Fibroblast of skin of back (primary cell): ENCODE results near the gene SOX5.
"Not testable (repeated sequence)": the region's sequence is repeated elsewhere in the genome, so short reads cannot be mapped to it uniquely, and the experiment has no call there.

Source experiments
- DNase-seq: peaks from one replicate; pipeline ENCODE4 v3.0.0-alpha.2; 2013

Gene SOX5

GRCh38 chr12:23906329-23906728 lies 43.1 kb downstream of the SOX5 start:
- peak; percentile 11 for DNase-seq

DNA sequence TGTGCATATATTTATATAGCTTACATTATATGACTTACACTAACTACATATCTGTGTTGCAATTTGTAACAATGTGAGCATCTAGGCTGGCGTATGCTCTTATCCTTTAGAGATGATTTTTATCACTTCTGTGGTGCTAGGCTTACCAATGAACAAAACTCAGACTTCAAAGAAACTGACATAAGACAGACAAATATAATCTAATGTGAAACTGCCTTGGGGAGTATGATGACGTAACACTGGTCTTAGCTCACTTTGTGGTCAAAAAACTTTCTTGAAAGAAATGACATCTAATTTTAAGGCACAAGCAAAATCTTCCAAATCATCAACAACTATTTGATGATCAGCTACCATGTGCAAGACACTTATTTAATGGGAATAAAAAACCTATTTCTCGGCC lies 50.0 kb downstream of the SOX5 start:
- DNase-seq = no peak

DNA sequence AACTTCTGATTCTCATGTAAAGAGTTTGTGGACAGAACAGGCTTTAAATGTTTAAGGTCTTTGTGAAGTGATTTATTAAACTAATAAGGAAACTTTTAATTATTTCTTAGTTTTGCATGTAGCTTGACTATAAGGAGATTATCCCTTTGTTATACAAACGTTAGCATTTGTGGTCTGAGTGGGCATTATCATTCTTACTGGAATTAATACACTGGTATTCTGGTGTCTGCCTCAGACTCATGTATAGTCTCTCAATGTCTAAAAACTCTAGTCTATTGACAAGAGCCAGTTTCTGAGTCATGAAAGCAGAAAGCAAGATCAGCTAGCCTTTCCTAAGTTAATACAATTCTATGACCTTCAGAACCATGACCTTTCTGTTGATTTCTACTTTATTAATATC lies 51.3 kb downstream of the SOX5 start:
- DNase-seq = no peak

- no peak for DNase-seq
These were observed 53.7 kb downstream of the SOX5 start for GRCh38 chr12:23895792-23896218.

DNA sequence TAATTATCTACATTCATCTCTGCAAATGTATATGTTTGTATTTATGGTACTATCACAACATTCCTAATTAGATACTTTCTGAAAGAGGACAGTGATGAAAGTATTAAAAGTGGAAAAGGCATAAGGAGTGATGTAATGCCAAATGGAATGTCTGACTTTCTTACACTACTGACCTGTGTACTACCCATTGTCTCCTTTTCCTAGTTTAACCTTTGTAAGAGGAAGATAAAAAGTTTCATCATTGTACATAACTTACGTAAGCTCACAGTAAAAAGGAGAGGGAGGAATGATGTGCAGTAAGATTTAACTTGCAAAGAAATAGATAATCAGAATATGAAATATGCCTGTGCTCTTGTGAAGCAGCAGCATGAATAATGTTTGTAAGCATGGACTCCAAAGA lies 55.9 kb downstream of the SOX5 start:
- DNase-seq = no peak

GRCh38 chr12:23891115-23891514 lies 58.4 kb downstream of the SOX5 start:
- no peak for DNase-seq

DNA sequence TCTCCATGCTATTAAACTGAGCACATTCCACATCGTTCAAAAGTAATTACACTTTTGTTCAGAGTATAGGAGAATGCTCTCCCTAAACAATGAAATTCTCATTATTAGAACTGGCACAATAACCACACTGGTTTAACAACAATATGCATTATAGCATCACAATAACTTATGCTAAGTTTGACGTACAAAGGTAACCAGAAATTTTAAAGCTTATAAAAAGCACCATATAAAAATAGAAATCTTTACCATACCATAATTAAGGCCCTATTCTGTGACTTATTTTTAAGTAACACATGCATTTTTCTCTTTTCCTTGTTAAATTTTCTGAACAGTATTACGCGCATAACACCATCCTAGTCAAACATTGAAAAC lies 60.4 kb downstream of the SOX5 start:
- DNase-seq = no peak

DNA sequence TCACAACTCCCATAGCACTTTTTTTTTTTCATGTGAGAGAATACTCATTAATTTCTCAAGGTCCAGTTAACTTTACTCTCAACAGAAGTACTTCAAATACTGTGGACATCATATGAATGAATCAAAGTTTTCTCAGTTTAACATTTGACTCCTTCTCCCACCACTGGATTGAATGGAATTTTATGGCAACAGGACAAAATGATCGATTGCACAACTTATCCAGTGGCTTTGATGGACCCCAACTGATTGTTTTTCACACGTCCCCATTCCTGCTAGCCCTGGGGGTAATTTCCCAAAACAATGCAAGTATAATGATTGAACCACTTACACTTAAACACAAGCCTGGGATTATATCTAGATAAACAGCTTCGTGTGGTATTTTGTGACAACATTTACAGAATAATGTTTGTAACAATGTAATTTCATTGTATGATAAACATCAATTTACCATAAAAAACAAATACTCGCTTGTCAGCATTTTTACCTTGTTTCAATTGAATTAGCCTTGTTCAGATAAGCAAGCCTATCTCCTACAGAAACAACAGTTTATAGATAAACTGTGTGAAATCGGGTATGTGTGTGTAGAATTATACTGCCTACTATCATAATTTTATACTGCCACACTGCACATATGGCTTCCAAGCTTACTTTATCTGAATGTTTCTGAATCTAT lies 60.9 kb downstream of the SOX5 start:
- DNase-seq = no peak

- no peak for DNase-seq
These were observed 62.2 kb downstream of the SOX5 start for GRCh38 chr12:23887055-23887835.

- no peak for DNase-seq
These were observed 64.1 kb downstream of the SOX5 start for GRCh38 chr12:23885394-23885793.

DNA sequence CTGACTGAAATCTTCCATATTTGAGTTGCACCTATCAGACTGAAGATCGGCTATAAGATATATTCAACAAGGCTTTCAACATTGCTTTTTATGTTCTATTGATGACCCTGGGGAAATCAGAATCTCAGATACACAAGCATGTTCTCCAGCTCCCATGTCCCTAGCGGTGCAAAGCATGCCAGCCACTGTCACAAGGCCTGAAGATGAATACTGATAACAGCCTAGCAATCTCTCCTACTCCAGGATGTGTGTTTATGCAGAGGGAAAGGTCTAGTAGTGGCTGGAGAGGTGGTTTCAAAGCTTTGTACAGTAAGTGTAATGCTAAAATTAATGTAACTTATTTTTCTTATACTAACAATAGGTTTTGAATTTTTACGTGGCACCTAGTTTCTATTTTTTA lies 64.6 kb downstream of the SOX5 start:
- DNase-seq = no peak

- DNase-seq = no peak
These were observed 68.5 kb downstream of the SOX5 start for GRCh38 chr12:23880988-23881387.

DNA sequence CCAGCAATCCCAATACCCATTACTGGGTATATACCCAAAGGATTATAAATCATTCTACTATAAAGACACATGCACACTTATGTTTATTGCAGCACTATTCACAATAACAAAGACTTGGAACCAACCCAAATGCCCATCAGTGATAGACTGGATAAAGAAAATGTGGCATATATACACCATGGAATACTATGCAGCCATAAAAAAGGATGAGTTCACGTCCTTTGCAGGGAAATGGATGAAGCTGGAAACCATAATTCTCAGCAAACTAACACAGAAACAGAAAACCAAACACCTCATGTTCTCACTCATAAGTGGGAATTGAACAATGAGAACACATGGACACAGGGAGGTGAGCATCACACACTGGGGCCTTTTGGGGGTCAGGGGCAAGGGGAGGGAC lies 72.9 kb downstream of the SOX5 start:
- DNase-seq = not testable (repeated sequence)

DNA sequence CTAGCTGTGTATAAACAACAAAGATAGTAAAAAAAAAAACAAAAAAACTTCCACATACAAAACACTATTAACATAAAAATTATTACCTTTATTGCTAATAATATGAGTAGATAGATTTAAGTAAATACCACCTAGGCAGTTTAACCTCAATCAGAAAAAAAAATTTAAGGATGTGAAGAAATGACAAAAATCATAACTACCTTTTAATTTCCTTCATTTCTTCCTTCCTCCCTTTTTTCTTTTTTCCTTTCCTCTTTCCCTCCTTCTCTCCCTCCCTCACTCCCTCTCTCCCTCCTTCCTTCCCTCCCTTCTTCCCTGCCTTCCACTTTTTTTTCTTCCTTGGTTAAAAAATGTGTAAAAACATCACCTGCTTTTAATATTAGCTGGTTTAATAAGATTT lies 81.7 kb downstream of the SOX5 start:
- no peak for DNase-seq

GRCh38 chr12:23862701-23863100 lies 86.8 kb downstream of the SOX5 start:
- no peak for DNase-seq

DNA sequence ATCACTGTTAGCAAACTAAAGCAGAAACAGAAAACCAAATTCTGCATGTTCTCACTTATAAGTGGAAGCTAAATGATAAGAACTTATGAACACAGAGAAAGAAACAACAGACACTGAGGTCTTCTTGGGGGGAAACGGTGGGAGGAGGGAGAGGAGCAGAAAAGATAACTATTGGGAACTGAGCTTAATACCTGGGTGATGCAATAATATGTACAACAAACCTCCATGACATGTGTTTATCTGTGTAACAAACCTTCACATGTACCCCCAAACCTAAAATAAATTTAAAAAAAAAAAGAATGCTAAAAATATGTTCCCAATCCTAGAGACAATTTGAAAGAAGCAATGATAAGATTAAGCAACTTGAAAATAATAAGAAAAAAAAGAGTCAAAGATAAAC lies 89.5 kb downstream of the SOX5 start:
- no peak for DNase-seq

- DNase-seq = no peak
These were observed 92.3 kb downstream of the SOX5 start for GRCh38 chr12:23857178-23857577.

- no peak for DNase-seq
These were observed 93.7 kb downstream of the SOX5 start for GRCh38 chr12:23855813-23856212.

- DNase-seq = no peak
These were observed 94.9 kb downstream of the SOX5 start for GRCh38 chr12:23854598-23854997.

GRCh38 chr12:23853640-23854039 lies 95.8 kb downstream of the SOX5 start:
- DNase-seq = no peak

- no peak for DNase-seq
These were observed 97.9 kb downstream of the SOX5 start for GRCh38 chr12:23851602-23852001.

DNA sequence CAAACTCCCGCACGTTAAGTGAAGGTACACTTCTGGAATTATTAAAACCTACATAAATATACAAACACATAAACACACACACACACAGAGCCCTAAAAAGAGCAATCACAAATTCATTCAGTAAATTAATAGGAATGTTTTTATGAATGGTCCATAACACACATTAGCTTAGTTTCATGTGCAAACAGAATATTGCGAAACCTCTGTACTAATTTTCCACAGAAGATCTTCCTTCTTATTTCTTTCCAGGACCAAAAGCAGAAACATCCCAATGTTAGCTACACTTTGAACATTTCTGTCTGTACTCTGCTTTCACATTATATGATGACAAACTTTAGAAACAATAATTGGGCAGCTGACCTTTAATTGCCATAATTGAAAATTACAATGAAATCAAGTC lies 101.6 kb downstream of the SOX5 start:
- no peak for DNase-seq

- no peak for DNase-seq
These were observed 105.5 kb downstream of the SOX5 start for GRCh38 chr12:23843958-23844357.

- DNase-seq = no peak
These were observed 115.4 kb downstream of the SOX5 start for GRCh38 chr12:23834076-23834475.

DNA sequence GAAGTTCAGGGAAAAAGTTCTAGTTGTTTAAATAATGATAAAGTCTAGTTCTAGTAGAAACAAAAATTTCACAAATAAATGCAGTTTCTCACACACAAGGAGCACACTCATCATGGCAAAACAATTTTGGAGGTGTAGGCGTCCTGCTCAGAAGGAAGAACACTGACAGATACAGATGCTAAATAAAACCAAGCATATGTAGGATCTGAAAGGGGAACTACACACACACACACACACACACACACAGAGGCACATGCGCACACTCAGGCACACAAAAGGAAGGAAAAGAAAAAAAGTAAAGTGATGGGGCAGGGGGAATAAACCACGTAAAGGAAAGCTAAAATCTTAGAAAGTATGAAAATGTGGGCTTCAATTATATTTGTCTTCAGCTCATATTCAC lies 117.7 kb downstream of the SOX5 start:
- DNase-seq = no peak
